Chondrocyte (in vitro differentiated cells): ENCODE measurements around the gene VTN. TPM values are rescaled to one million over a fixed set of nuclear protein-coding genes. Genes with fewer than 3 reads are reported as not detected.

Source experiments
- DNase-seq: peaks from one replicate; pipeline ENCODE4 v3.0.0; 2021; ENCODE audit warnings: mixed read lengths, low spot score
- H3K27ac Mint-ChIP-seq: one replicate; pipeline ENCODE4 v1.8.0; 2021; ENCODE audit warnings: mild to moderate bottlenecking, moderate library complexity, mixed read lengths; ENCODE audit not compliant: unreplicated experiment
- H3K27me3 Mint-ChIP-seq: 2 replicates; pipeline ENCODE4 v1.8.0; 2021; ENCODE audit warnings: low read depth, mixed read lengths
- H3K36me3 Mint-ChIP-seq: 2 replicates; pipeline ENCODE4 v1.8.0; 2021; ENCODE audit warnings: low read depth, mixed read lengths
- H3K4me1 Mint-ChIP-seq: 2 replicates; pipeline ENCODE4 v1.8.0; 2021; ENCODE audit warnings: low read depth, mild to moderate bottlenecking, mixed read lengths
- H3K4me3 Mint-ChIP-seq: one replicate; pipeline ENCODE4 v1.8.0; 2021; ENCODE audit warnings: mild to moderate bottlenecking, moderate library complexity, mixed read lengths; ENCODE audit not compliant: unreplicated experiment
- H3K9me3 Mint-ChIP-seq: 2 replicates; pipeline ENCODE4 v1.8.0; 2021; ENCODE audit warnings: low read depth, mixed read lengths
- total RNA-seq: library from RNA; stranded (reverse); gene quantifications from 3 replicates; pipeline ENCODE4 v1.2.1, GENCODE V29; 2021
- TF ChIP-seq, protein P1 (sequence below): fragments of 200-600 bp; sonication (generic); IDR thresholded peaks from 2 replicates; pipeline ENCODE4 v1.5.0; 2021; ENCODE audit warnings: antibody characterized with exemption, mild to moderate bottlenecking, moderate library complexity

Gene VTN
- total RNA-seq, 1 donor from 2014 or later: 0.55 TPM

GRCh38 chr17:28395426-28395825, 25.3 kb upstream of the VTN start:
- TF ChIP-seq, protein P1, sequence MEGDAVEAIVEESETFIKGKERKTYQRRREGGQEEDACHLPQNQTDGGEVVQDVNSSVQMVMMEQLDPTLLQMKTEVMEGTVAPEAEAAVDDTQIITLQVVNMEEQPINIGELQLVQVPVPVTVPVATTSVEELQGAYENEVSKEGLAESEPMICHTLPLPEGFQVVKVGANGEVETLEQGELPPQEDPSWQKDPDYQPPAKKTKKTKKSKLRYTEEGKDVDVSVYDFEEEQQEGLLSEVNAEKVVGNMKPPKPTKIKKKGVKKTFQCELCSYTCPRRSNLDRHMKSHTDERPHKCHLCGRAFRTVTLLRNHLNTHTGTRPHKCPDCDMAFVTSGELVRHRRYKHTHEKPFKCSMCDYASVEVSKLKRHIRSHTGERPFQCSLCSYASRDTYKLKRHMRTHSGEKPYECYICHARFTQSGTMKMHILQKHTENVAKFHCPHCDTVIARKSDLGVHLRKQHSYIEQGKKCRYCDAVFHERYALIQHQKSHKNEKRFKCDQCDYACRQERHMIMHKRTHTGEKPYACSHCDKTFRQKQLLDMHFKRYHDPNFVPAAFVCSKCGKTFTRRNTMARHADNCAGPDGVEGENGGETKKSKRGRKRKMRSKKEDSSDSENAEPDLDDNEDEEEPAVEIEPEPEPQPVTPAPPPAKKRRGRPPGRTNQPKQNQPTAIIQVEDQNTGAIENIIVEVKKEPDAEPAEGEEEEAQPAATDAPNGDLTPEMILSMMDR: no peak
- H3K27me3 Mint-ChIP-seq: no peaks in the 10 kb centered on the region
- no peak for DNase-seq
- peaks cover 15% of the 10 kb centered on the region for H3K36me3 Mint-ChIP-seq
- H3K4me3 Mint-ChIP-seq: no peak overlapping the region
- no peak overlapping the region for H3K27ac Mint-ChIP-seq
- no peaks in the 10 kb centered on the region for H3K9me3 Mint-ChIP-seq
- peaks cover 2% of the 10 kb centered on the region for H3K4me1 Mint-ChIP-seq

DNA sequence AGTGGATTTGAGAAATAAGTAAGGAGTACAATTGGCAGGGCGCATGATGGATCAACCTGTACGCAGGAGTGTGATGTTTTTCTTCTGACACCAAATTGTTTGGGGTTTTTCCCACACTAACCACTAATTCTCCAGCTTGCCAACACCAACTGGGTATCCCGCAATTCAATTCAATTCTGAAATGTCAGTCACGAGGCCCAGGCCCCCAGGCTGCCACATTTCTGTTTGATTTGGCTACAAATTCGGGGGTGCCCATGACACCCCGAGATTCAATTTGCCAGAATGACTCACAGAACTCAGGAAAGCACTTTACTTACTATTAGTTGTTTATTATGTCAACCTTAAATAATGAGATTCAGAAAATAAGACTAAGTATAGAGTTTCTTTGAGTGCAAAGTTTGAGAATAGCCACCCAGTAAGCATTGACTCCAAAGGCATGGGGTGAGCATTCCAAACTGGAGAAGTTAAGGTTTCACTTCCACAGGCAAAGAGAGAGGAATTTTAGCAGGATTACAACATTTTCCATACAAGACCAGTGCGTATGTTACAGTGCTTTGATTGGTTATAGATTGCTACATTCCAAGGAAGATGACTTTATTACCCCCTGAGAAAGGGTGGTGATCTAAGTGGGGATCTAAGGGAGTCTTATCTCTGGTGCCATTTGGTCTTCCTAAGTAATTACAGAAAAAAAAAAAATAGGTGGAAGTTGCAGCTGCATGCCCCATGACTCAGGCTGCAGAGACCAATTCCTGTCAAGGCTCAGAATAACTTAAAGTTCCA, 24.4 kb upstream of the VTN start:
- TF ChIP-seq, protein P1: no peak
- H3K9me3 Mint-ChIP-seq: no peaks in the 10 kb centered on the region
- H3K36me3 Mint-ChIP-seq: peaks cover 22% of the 10 kb centered on the region
- H3K27ac Mint-ChIP-seq: peak overlapping the region; percentile 51
- no peak overlapping the region for H3K4me3 Mint-ChIP-seq
- no peak for DNase-seq
- H3K27me3 Mint-ChIP-seq: no peaks in the 10 kb centered on the region
- H3K4me1 Mint-ChIP-seq: peaks cover 2% of the 10 kb centered on the region

GRCh38 chr17:28392491-28392890, 22.4 kb upstream of the VTN start:
- Mint-ChIP-seq H3K27me3 (no peaks in the 10 kb centered on the region), H3K27ac (no peak overlapping the region), H3K9me3 (no peaks in the 10 kb centered on the region), H3K4me3 (no peak overlapping the region), H3K4me1 (no peaks in the 10 kb centered on the region), H3K36me3 (peaks cover 31% of the 10 kb centered on the region)
- no peak for DNase-seq
- TF ChIP-seq, protein P1: no peak

GRCh38 chr17:28391401-28391800, 21.3 kb upstream of the VTN start:
- H3K27ac Mint-ChIP-seq: no peak overlapping the region
- TF ChIP-seq, protein P1: no peak
- peaks cover 32% of the 10 kb centered on the region for H3K36me3 Mint-ChIP-seq
- H3K4me1 Mint-ChIP-seq: no peaks in the 10 kb centered on the region
- H3K9me3 Mint-ChIP-seq: no peaks in the 10 kb centered on the region
- no peaks in the 10 kb centered on the region for H3K27me3 Mint-ChIP-seq
- no peak overlapping the region for H3K4me3 Mint-ChIP-seq
- DNase-seq: no peak

GRCh38 chr17:28390984-28391383, 20.9 kb upstream of the VTN start:
- H3K4me3 Mint-ChIP-seq: no peak overlapping the region
- H3K27ac Mint-ChIP-seq: no peak overlapping the region
- TF ChIP-seq, protein P1: no peak
- no peaks in the 10 kb centered on the region for H3K9me3 Mint-ChIP-seq
- no peak for DNase-seq
- no peaks in the 10 kb centered on the region for H3K27me3 Mint-ChIP-seq
- peaks cover 32% of the 10 kb centered on the region for H3K36me3 Mint-ChIP-seq
- H3K4me1 Mint-ChIP-seq: no peaks in the 10 kb centered on the region
